Mammary epithelial cell (primary cell): ENCODE measurements around the gene DENND10.

Experiments used
- CTCF ChIP-seq, 2 donors: IDR thresholded peaks in 1 of 2; conservative IDR thresholded peaks in 1 of 2; 2 replicates each; pipeline ENCODE4 v1.5.1; 2011 to 2012; ENCODE audit warnings: inconsistent platforms in 2 of 2, low read length in 2 of 2, mild to moderate bottlenecking in 2 of 2, control low read depth in 1 of 2, low read depth in 1 of 2; ENCODE audit not compliant: insufficient read depth in 1 of 2; ENCODE audit errors: extremely low read depth in 1 of 2
- EZH2 ChIP-seq: IDR thresholded peaks from 2 replicates; pipeline ENCODE4 v1.6.1; 2012; ENCODE audit warnings: low read length, inconsistent platforms, borderline replicate concordance

GRCh38 chr10:119079599-119080520, 24.1 kb upstream of the DENND10 start:
- TF ChIP-seq CTCF (conservative IDR thresholded peaks at IDR 0.05 in 1 of 2, IDR thresholded peaks at IDR 0.05 in 1 of 2; ENCODE audit: extremely low read depth in 1 of 2, insufficient read depth in 1 of 2, low read depth in 1 of 2, low read length in 2 of 2) (no peak), EZH2 (no peak)
